ENCODE data around the gene SF3B2.
"Not testable (repeated sequence)": the region's sequence is repeated elsewhere in the genome, so short reads cannot be mapped to it uniquely, and the experiment has no call there.

Gene SF3B2

GRCh38 chr11:66077927-66078326 lies 25.8 kb downstream of the SF3B2 start:
- no peak for DNase-seq

GRCh38 chr11:66078949-66079348 lies 26.8 kb downstream of the SF3B2 start:
- not testable (repeated sequence) for DNase-seq

- peak; percentile 65 for DNase-seq
Measured at GRCh38 chr11:66080055-66080817, 28.1 kb downstream of the SF3B2 start.

- DNase-seq, result peak; percentile 86
Measured at GRCh38 chr11:66081505-66081904, 29.3 kb downstream of the SF3B2 start.

- DNase-seq, result peak; percentile 55
Measured at GRCh38 chr11:66082946-66083698, 31.0 kb downstream of the SF3B2 start.

- DNase-seq, result no peak
Measured at GRCh38 chr11:66083767-66084166, 31.6 kb downstream of the SF3B2 start.

GRCh38 chr11:66084821-66085475 lies 32.8 kb downstream of the SF3B2 start:
- no peak for DNase-seq

- no peak for DNase-seq
Measured at GRCh38 chr11:66087148-66087908, 35.2 kb downstream of the SF3B2 start.

- no peak for DNase-seq
Measured at GRCh38 chr11:66089067-66089466, 36.9 kb downstream of the SF3B2 start.

GRCh38 chr11:66090288-66090687 lies 38.1 kb downstream of the SF3B2 start:
- no peak for DNase-seq

- DNase-seq, result not testable (repeated sequence)
Measured at GRCh38 chr11:66092125-66092524, 40.0 kb downstream of the SF3B2 start.

- not testable (repeated sequence) for DNase-seq
Measured at GRCh38 chr11:66099746-66100145, 47.6 kb downstream of the SF3B2 start.

GRCh38 chr11:66100272-66101065 lies 48.3 kb downstream of the SF3B2 start:
- peak; percentile 25 for DNase-seq

GRCh38 chr11:66101066-66101464 lies 48.9 kb downstream of the SF3B2 start:
- no peak for DNase-seq

- DNase-seq, result no peak
Measured at GRCh38 chr11:66104057-66104638, 52.0 kb downstream of the SF3B2 start.

GRCh38 chr11:66106786-66107599 lies 54.8 kb downstream of the SF3B2 start:
- DNase-seq, result no peak

GRCh38 chr11:66107600-66108510 lies 55.7 kb downstream of the SF3B2 start:
- no peak for DNase-seq

GRCh38 chr11:66109294-66109693 lies 57.1 kb downstream of the SF3B2 start:
- no peak for DNase-seq

- no peak for DNase-seq
Measured at GRCh38 chr11:66111158-66111557, 59.0 kb downstream of the SF3B2 start.

- DNase-seq, result no peak
Measured at GRCh38 chr11:66112041-66112491, 59.9 kb downstream of the SF3B2 start.
